WTC11 (cell line): ENCODE results near the gene PIANP. TPM values are rescaled to one million over a fixed set of nuclear protein-coding genes. Genes with fewer than 3 reads are reported as not detected.

Source experiments
- ATAC-seq: fragments of 200-7000 bp; cut with Tn5 transposase; 2 replicates; pipeline ENCODE4 v1.10.0; 2021; ENCODE audit warnings: mild to moderate bottlenecking, moderate library complexity
- CTCF ChIA-PET: fragments of 300-600 bp; sonication (Branson Sonifier 250); formaldehyde crosslinking; loops from one replicate; lab custom pipeline; 2021; ENCODE audit warnings: antibody characterized with exemption; lab: Charles Lee
- POLR2A ChIA-PET: fragments of 350-600 bp; sonication (Branson Sonifier 250); formaldehyde crosslinking; loops from one replicate; lab custom pipeline; 2021; ENCODE audit warnings: antibody characterized with exemption; lab: Charles Lee
- DNase-seq: peaks from one replicate; pipeline ENCODE4 v3.0.0; 2021; ENCODE audit warnings: low spot score
- H3K27ac Mint-ChIP-seq: 2 replicates; pipeline ENCODE4 v1.8.0; 2021; ENCODE audit warnings: mixed read lengths
- H3K27me3 Mint-ChIP-seq: 2 replicates; pipeline ENCODE4 v1.8.0; 2021; ENCODE audit warnings: low read depth, mild to moderate bottlenecking, moderate library complexity, mixed read lengths
- H3K36me3 Mint-ChIP-seq: 2 replicates; pipeline ENCODE4 v1.8.0; 2021; ENCODE audit warnings: mixed read lengths
- H3K4me1 Mint-ChIP-seq: 2 replicates; pipeline ENCODE4 v1.8.0; 2022; ENCODE audit warnings: mixed read lengths
- H3K4me3 Mint-ChIP-seq: 2 replicates; pipeline ENCODE4 v1.8.0; 2021; ENCODE audit warnings: mild to moderate bottlenecking, moderate library complexity, mixed read lengths
- H3K9me3 Mint-ChIP-seq: 2 replicates; pipeline ENCODE4 v1.8.0; 2021; ENCODE audit warnings: mixed read lengths
- AFF4 ChIP-seq: sonication (generic); formaldehyde crosslinking; IDR thresholded peaks from 2 replicates; pipeline ENCODE4 v1.8.1; 2023; ENCODE audit warnings: mild to moderate bottlenecking, missing genetic modification reagents, borderline replicate concordance
- ATF1 ChIP-seq: sonication (generic); formaldehyde crosslinking; IDR thresholded peaks from 2 replicates; pipeline ENCODE4 v1.8.1; 2023; ENCODE audit warnings: mild to moderate bottlenecking, moderate library complexity, missing genetic modification reagents
- E2F5 ChIP-seq: sonication (generic); formaldehyde crosslinking; IDR thresholded peaks from 2 replicates; pipeline ENCODE4 v1.8.1; 2022; ENCODE audit warnings: mild to moderate bottlenecking, moderate library complexity, missing genetic modification reagents
- FOXP4 ChIP-seq: sonication (generic); formaldehyde crosslinking; IDR thresholded peaks from 2 replicates; pipeline ENCODE4 v1.8.0; 2022; ENCODE audit warnings: mild to moderate bottlenecking, missing genetic modification reagents
- MXD4 ChIP-seq: fragments of 250-450 bp; sonication (Bioruptor Pico); IDR thresholded peaks from 2 replicates; pipeline ENCODE4 v1.8.0; 2021; ENCODE audit warnings: mild to moderate bottlenecking, moderate library complexity, borderline replicate concordance
- PRRX2 ChIP-seq: fragments of 250-450 bp; sonication (Bioruptor Pico); IDR thresholded peaks from 2 replicates; pipeline ENCODE4 v1.8.0; 2021; ENCODE audit warnings: mild to moderate bottlenecking
- STAT6 ChIP-seq: sonication (generic); formaldehyde crosslinking; conservative IDR thresholded peaks from 2 replicates; pipeline ENCODE4 v1.8.1; 2023; ENCODE audit warnings: mild to moderate bottlenecking, low read depth, missing genetic modification reagents, moderate library complexity
- USF2 ChIP-seq: sonication (generic); formaldehyde crosslinking; IDR thresholded peaks from 2 replicates; pipeline ENCODE4 v1.8.1; 2023; ENCODE audit warnings: mild to moderate bottlenecking, missing genetic modification reagents, moderate library complexity
- ZNF121 ChIP-seq: sonication (generic); formaldehyde crosslinking; IDR thresholded peaks from 2 replicates; pipeline ENCODE4 v1.8.0; 2023; ENCODE audit warnings: missing genetic modification reagents
- ZNF232 ChIP-seq: sonication (generic); formaldehyde crosslinking; IDR thresholded peaks from 2 replicates; pipeline ENCODE4 v1.8.0; 2022; ENCODE audit warnings: mild to moderate bottlenecking, missing genetic modification reagents
- ZNF416 ChIP-seq: fragments of 250-450 bp; sonication (Bioruptor Pico); IDR thresholded peaks from 2 replicates; pipeline ENCODE4 v1.9.0; 2021; ENCODE audit warnings: mild to moderate bottlenecking, inconsistent platforms
- ZNF671 ChIP-seq: fragments of 250-450 bp; sonication (Bioruptor Pico); IDR thresholded peaks from 2 replicates; pipeline ENCODE4 v1.8.0; 2021; ENCODE audit warnings: mild to moderate bottlenecking
- total RNA-seq: library from RNA; stranded (reverse); gene quantifications from 3 replicates; pipeline ENCODE4 v1.2.3, GENCODE V29; 2021
- TF ChIP-seq, protein P1 (sequence below): sonication (generic); formaldehyde crosslinking; conservative IDR thresholded peaks from 2 replicates; pipeline ENCODE4 v1.8.1; 2022; ENCODE audit warnings: mild to moderate bottlenecking, missing genetic modification reagents
- TF ChIP-seq, protein P2 (sequence below): fragments of 250-450 bp; sonication (Bioruptor Pico); IDR thresholded peaks from 2 replicates; pipeline ENCODE4 v1.9.0; 2021; ENCODE audit warnings: mild to moderate bottlenecking
- TF ChIP-seq, protein P3 (sequence below): fragments of 250-450 bp; sonication (Bioruptor Pico); IDR thresholded peaks from 2 replicates; pipeline ENCODE4 v1.9.0; 2021; ENCODE audit warnings: moderate library complexity, mild to moderate bottlenecking, inconsistent platforms, borderline replicate concordance
- TF ChIP-seq, protein P4 (sequence below): sonication (generic); formaldehyde crosslinking; IDR thresholded peaks from 2 replicates; pipeline ENCODE4 v1.8.0; 2022; ENCODE audit warnings: mild to moderate bottlenecking, missing genetic modification reagents

The PIANP gene
- total RNA-seq, 1 experiment from 2014 or later: 7.7 TPM

- H3K27ac Mint-ChIP-seq: no peak overlapping the region
- no peaks in the 10 kb centered on the region; the same call in 1 of the 2 replicates for H3K4me1 Mint-ChIP-seq
- no peaks in the 10 kb centered on the region; the same call in 1 of the 2 replicates for H3K27me3 Mint-ChIP-seq
- CTCF ChIA-PET: interaction anchor here (0.8 to 3.3 kb wide), 6 partner anchors 12 to 97 kb away, joined by 4 to 20 read pairs (median 6); partner anchors contain the start of gene ZNF384
- POLR2A ChIA-PET: interaction anchor here (0.6 to 1.0 kb wide), 2 partner anchors 21 to 119 kb away, joined by 3 to 5 read pairs; partner anchors contain the start of gene ZNF384
- peaks cover 50% of the 10 kb centered on the region for H3K36me3 Mint-ChIP-seq
- ATAC-seq (peak; percentile 26), DNase-seq (peak; percentile 22)
- no peak for TF ChIP-seq AFF4
- no peak for TF ChIP-seq E2F5
- H3K9me3 Mint-ChIP-seq: no peaks in the 10 kb centered on the region
- H3K4me3 Mint-ChIP-seq: no peak overlapping the region
Observed at GRCh38 chr12:6667559-6668210, 32.9 kb downstream of the PIANP start.

DNA sequence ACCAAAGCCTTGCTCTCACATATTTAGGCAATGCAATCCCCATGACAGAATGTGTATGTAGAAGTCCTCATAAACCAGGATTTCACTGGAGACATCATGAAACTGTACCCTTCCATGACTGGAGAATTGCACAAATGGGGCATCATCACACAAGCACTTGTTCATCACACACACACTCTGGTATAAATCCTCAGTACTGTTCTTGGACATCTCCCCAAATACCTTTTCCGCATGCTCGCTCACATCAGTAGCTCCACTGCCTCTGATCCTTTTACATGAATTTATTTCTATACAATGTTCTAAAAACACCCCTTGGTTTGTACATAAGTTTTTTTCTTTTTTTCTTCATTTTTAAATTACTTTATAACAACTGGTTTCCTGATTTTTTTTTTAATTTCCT, 34.4 kb downstream of the PIANP start:
- Mint-ChIP-seq H3K36me3 (peaks cover 35% of the 10 kb centered on the region), H3K9me3 (no peaks in the 10 kb centered on the region), H3K4me1 (peaks cover 6% of the 10 kb centered on the region), H3K4me3 (no peak overlapping the region), H3K27ac (no peak overlapping the region; the same call in 1 of the 2 replicates), H3K27me3 (no peaks in the 10 kb centered on the region; the same call in 1 of the 2 replicates)
- no peak for DNase-seq
- ATAC-seq: no peak
- ChIA-PET POLR2A (no interaction called here), CTCF (interaction anchor here (1.0 to 1.7 kb wide), 5 partner anchors 14 to 96 kb away, joined by 3 to 7 read pairs (median 5); partner anchors contain the start of gene ZNF384)
- TF ChIP-seq, protein P1, sequence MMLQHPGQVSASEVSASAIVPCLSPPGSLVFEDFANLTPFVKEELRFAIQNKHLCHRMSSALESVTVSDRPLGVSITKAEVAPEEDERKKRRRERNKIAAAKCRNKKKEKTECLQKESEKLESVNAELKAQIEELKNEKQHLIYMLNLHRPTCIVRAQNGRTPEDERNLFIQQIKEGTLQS: no peak
- TF ChIP-seq USF2 (CRISPR knock-in tag) (no peak), MXD4 (CRISPR knock-in tag) (no peak), FOXP4 (no peak), E2F5 (no peak), ZNF232 (no peak), PRRX2 (CRISPR knock-in tag) (no peak), ZNF416 (CRISPR knock-in tag) (no peak), STAT6 (CRISPR knock-in tag) (no peak), ZNF671 (CRISPR knock-in tag) (no peak), ZNF121 (CRISPR knock-in tag) (no peak), ATF1 (no peak)
- TF ChIP-seq, protein P2, sequence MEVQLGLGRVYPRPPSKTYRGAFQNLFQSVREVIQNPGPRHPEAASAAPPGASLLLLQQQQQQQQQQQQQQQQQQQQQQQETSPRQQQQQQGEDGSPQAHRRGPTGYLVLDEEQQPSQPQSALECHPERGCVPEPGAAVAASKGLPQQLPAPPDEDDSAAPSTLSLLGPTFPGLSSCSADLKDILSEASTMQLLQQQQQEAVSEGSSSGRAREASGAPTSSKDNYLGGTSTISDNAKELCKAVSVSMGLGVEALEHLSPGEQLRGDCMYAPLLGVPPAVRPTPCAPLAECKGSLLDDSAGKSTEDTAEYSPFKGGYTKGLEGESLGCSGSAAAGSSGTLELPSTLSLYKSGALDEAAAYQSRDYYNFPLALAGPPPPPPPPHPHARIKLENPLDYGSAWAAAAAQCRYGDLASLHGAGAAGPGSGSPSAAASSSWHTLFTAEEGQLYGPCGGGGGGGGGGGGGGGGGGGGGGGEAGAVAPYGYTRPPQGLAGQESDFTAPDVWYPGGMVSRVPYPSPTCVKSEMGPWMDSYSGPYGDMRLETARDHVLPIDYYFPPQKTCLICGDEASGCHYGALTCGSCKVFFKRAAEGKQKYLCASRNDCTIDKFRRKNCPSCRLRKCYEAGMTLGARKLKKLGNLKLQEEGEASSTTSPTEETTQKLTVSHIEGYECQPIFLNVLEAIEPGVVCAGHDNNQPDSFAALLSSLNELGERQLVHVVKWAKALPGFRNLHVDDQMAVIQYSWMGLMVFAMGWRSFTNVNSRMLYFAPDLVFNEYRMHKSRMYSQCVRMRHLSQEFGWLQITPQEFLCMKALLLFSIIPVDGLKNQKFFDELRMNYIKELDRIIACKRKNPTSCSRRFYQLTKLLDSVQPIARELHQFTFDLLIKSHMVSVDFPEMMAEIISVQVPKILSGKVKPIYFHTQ (CRISPR knock-in tag): no peak
- TF ChIP-seq, protein P3, sequence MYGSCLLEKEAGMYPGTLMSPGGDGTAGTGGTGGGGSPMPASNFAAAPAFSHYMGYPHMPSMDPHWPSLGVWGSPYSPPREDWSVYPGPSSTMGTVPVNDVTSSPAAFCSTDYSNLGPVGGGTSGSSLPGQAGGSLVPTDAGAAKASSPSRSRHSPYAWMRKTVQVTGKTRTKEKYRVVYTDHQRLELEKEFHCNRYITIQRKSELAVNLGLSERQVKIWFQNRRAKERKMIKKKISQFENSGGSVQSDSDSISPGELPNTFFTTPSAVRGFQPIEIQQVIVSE (CRISPR knock-in tag): no peak
- TF ChIP-seq, protein P4, sequence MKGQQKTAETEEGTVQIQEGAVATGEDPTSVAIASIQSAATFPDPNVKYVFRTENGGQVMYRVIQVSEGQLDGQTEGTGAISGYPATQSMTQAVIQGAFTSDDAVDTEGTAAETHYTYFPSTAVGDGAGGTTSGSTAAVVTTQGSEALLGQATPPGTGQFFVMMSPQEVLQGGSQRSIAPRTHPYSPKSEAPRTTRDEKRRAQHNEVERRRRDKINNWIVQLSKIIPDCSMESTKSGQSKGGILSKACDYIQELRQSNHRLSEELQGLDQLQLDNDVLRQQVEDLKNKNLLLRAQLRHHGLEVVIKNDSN: no peak
